Measurements from ENCODE around the gene MFRP.

- TF ChIP-seq POLR2A (IDR thresholded peaks at IDR 0.05; ENCODE audit: low read depth, low read length) (no peak), TAF1 (IDR thresholded peaks at IDR 0.05; ENCODE audit: borderline replicate concordance, low read depth, low read length) (no peak)
Measured at GRCh38 chr11:119373059-119373920, 26.8 kb upstream of the MFRP start.
